ENCODE results near the gene ARHGAP11A. TPM values are rescaled to one million over a fixed set of nuclear protein-coding genes. Genes with fewer than 3 reads are reported as not detected.
A peak's percentile ranks its signal among the peaks of the same experiment; 100 is the strongest.

The ARHGAP11A gene
- total RNA-seq, 1 experiment from 2014 or later: 93.0 TPM

GRCh38 chr15:32667321-32667720 lies 52.0 kb downstream of the ARHGAP11A start (continued):
- TF ChIP-seq AR (CRISPR knock-in tag; IDR thresholded peaks at IDR 0.05): no peak

GRCh38 chr15:32668942-32669341 lies 53.6 kb downstream of the ARHGAP11A start:
- Mint-ChIP-seq H3K27me3 (ENCODE audit: low read depth) (no peaks in the 10 kb centered on the region), H3K4me1 (peaks cover 33% of the 10 kb centered on the region), H3K36me3 (no peaks in the 10 kb centered on the region), H3K4me3 (no peak overlapping the region), H3K27ac (peak overlapping the region; percentile 66), H3K9me3 (no peaks in the 10 kb centered on the region)
- CTCF ChIA-PET: interaction anchor here (0.6 to 1.6 kb wide), 8 partner anchors 10 to 302 kb away, joined by 3 to 16 read pairs (median 4); no protein-coding TSS in a partner anchor
- POLR2A ChIA-PET: interaction anchor here (1.6 kb wide), 1 partner anchor 28 kb away, joined by 5 read pairs; the partner anchor contains the start of gene SCG5
- TF ChIP-seq KAT7 (CRISPR knock-in tag; IDR thresholded peaks at IDR 0.05; ENCODE audit: borderline replicate concordance) (no peak), E2F5 (CRISPR knock-in tag; IDR thresholded peaks at IDR 0.05) (no peak), CTCF (IDR thresholded peaks at IDR 0.05) (no peak), ZNF281 (CRISPR knock-in tag; IDR thresholded peaks at IDR 0.05) (no peak), ETV6 (CRISPR knock-in tag; IDR thresholded peaks at IDR 0.05) (no peak), RORB (CRISPR knock-in tag; IDR thresholded peaks at IDR 0.05) (no peak), ZNF317 (CRISPR knock-in tag; IDR thresholded peaks at IDR 0.05; ENCODE audit: borderline replicate concordance, low read depth) (no peak), OVOL2 (CRISPR knock-in tag; IDR thresholded peaks at IDR 0.05; ENCODE audit: borderline replicate concordance) (no peak), GABPB1 (CRISPR knock-in tag; IDR thresholded peaks at IDR 0.05) (no peak), ZMAT4 (CRISPR knock-in tag; IDR thresholded peaks at IDR 0.05) (no peak), ESRRA (CRISPR knock-in tag; IDR thresholded peaks at IDR 0.05; ENCODE audit: borderline replicate concordance) (no peak), ARID4B (CRISPR knock-in tag; IDR thresholded peaks at IDR 0.05; ENCODE audit: borderline replicate concordance) (no peak), ZNF671 (CRISPR knock-in tag; IDR thresholded peaks at IDR 0.05) (no peak), TP53 (CRISPR knock-in tag; IDR thresholded peaks at IDR 0.05) (no peak), FOXK1 (CRISPR knock-in tag; IDR thresholded peaks at IDR 0.05) (no peak), HMGA2 (CRISPR knock-in tag; IDR thresholded peaks at IDR 0.05) (no peak), ATF2 (CRISPR knock-in tag; IDR thresholded peaks at IDR 0.05; ENCODE audit: borderline replicate concordance, low read depth) (no peak)
- ATAC-seq (peak; percentile 56), DNase-seq (ENCODE audit: low spot score) (peak; percentile 77)
